C4-2B (cell line): ENCODE results near the gene TTI1.

ENCODE experiments used
- H3K27ac ChIP-seq: fragments of 450-650 bp; 2 replicates; pipeline ENCODE4 v1.5.1; 2017
- ZFX ChIP-seq: fragments of 450-650 bp; IDR thresholded peaks from 2 replicates; pipeline ENCODE4 v1.6.1; 2017
- TF ChIP-seq, protein P1 (sequence below): fragments of 450-650 bp; conservative IDR thresholded peaks from 2 replicates; pipeline ENCODE4 v1.5.1; 2017; ENCODE audit warnings: mild to moderate bottlenecking

TTI1 gene

DNA sequence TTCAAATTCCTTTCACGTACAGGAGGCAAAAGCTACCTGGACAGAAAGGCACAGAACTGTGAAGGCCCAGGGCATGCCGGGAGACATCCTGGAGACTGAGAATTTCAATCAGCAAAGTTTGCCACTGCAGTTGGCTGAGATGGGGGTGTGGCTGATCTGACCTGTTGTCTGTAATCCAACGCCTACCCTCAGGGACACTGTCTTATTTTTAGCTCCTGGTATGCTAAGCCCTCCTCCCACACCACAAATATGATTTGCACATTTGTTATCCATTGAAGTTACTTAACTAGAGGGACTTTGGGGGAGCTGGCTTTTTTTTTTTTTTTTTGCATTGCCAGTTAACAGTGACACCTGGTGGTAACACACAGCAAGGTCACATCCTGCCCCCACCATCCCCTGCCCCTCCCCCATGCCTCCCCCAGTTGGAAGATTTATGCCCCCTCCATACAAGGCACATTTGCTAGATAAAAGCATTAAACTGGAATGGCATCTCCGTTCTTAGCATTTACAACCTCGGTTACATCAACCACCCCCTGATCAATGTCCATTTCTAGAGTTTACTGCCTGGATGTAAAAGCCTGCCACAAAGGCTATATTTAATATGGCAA is 40.4 kb downstream of the TTI1 start:
- no peak for TF ChIP-seq ZFX
- TF ChIP-seq, protein P1, sequence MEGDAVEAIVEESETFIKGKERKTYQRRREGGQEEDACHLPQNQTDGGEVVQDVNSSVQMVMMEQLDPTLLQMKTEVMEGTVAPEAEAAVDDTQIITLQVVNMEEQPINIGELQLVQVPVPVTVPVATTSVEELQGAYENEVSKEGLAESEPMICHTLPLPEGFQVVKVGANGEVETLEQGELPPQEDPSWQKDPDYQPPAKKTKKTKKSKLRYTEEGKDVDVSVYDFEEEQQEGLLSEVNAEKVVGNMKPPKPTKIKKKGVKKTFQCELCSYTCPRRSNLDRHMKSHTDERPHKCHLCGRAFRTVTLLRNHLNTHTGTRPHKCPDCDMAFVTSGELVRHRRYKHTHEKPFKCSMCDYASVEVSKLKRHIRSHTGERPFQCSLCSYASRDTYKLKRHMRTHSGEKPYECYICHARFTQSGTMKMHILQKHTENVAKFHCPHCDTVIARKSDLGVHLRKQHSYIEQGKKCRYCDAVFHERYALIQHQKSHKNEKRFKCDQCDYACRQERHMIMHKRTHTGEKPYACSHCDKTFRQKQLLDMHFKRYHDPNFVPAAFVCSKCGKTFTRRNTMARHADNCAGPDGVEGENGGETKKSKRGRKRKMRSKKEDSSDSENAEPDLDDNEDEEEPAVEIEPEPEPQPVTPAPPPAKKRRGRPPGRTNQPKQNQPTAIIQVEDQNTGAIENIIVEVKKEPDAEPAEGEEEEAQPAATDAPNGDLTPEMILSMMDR: peak; percentile 82
- no peak overlapping the region for H3K27ac ChIP-seq

DNA sequence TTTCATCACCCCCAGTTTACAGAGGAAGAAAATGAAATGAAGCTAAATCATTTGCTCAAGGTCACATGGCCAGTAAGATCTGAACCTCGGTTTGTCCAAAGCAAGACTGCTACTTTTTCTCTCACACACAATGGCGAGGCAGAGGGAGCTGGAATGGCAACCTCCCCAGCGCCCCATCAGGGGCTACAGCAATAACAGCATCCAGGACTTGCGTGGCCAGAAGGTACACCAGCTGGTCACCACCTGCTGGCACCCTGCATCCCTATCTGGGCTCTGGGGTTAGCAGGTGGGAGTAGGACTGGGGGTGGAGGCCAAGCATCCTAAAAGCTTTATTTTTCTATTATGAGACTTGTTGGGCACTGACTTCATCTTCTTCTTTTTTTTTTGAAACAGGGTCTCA is 41.3 kb downstream of the TTI1 start:
- H3K27ac ChIP-seq: no peak overlapping the region
- TF ChIP-seq, protein P1: no peak
- TF ChIP-seq ZFX: no peak

DNA sequence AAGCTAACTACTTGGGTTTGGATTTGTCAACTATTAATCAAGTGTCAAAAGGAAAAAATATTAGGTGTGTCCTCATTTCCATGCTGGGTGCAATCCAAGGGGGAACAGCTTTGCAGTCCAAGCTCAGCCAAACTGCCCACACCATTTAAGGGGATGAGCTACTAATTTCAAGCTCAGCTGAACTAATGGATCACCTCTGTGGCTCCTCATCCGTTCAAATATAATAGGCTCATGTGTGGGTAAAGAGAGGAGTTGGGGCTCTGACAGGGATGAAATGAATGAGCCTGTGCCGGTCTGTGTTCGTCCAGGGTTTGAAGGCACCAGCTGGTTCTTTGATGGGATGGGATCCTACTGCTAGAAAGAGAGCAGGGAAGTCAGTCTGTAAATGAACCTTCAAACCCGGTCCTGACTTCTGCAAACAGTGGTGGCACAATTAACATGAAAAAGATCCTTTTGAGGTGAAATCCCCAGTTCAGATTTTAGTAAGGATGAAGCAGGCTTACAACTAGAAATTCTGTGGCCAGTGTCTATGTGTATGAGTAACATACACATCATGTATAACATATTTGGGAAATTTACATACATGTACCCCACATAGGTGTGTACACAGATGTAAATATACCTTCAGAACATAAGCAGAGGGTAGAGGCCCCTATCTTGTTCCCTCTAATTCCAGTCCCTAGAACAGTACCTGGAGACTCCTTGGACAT is 41.9 kb downstream of the TTI1 start:
- peak overlapping the region; percentile 70 for H3K27ac ChIP-seq

DNA sequence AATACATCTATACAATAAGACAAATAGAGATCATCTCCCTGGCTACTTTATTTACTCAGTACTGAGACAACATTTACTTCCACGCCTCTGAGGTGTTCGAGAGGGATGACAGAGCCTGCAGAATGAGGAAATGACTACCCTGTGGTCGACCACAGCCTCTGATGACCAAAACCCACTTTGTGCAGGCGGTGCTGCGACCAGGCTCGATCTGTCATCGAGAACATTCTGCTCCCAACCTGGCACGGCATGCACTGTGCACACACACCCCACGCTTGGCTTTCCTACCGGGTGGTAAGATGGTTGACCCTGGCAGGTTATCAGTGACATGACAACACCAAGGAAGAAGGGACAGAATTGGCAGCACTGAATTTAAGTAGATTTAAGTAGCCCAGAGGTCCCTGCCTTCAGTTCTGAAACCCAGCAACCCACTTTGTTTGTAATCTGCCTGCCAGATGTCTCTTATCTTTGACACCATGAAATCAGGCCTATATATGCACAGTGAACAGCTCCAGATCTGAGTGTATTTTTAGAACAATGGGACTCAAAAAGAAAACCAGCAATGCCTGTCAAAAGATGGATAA is 42.6 kb downstream of the TTI1 start:
- TF ChIP-seq, protein P1: no peak
- TF ChIP-seq ZFX: no peak
- peak overlapping the region; percentile 70 for H3K27ac ChIP-seq

More for the DNA sequence above, 41.9 kb downstream of the TTI1 start:
- TF ChIP-seq, protein P1: no peak
- no peak for TF ChIP-seq ZFX

DNA sequence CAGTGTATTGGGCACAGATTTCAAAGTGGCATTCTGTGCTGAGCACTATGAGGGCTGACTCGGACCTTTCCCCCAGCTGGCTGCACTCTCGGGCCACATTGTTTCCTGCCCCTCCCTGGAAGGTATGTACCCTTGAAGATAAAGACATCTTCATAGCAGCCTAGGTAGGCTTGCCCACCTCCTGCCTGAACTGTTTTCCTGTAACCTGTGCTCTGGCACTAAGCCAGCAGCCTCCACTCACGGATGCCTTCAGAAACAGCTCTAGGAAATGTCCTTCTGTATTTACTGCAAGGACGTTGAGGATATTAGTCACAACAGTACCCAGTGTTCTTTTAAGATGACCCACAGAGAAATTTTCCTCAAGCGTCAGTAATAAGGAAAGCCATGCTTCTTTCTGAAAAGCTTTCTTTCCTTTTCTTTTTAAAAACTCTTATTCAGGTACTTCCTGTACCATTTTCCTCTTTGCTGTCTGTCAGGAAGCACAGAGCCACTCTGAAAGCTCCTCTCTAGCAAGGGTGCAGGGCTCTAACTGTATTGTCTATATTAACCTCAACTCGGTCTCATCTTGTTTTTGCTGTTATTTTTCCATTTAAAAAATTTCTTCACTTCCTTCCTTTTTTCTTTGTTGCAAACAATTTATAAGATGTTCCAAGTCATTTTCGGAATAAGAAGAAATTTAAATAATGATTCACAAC is 43.5 kb downstream of the TTI1 start:
- peak overlapping the region; percentile 45 for H3K27ac ChIP-seq
- TF ChIP-seq, protein P1: no peak
- TF ChIP-seq ZFX: no peak

DNA sequence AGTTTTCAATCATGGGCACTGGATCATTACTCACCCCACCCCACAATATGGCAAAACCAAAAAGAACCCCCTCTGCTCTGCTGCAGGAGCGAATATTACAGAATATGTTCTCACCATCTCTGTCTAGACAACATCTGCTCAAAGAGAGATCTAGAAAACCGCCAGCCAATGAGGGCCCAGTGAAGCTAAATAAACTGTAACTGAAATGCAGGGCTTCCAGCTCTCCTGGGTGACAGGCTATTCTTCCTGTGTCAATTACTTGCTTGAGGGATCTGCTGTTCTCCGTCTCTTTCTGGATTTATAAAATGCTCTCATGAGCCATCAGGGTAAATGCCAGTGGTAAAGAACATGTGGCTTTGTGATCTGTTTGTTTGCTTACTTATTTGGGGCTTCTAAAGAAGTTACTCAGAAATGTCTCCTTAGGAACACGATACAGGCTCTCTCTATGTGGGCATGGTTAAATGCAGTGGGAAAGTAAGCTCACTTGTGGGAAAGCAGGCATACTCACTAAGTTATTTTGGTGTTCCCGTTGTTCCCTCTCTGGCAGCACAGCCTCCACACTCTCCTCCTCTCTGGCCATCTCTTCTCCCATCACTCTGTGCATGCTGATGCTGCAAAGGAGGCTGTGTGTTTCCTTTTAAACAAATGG is 44.8 kb downstream of the TTI1 start:
- TF ChIP-seq ZFX: no peak
- TF ChIP-seq, protein P1: no peak
- peak overlapping the region; percentile 26; the same call in 1 of the 2 replicates for H3K27ac ChIP-seq
